Measurements from ENCODE around the gene ARL6IP5. TPM values are rescaled to one million over a fixed set of nuclear protein-coding genes. Genes with fewer than 3 reads are reported as not detected.
A peak's percentile ranks its signal among the peaks of the same experiment; 100 is the strongest.

Gene ARL6IP5
- total and polyA plus RNA-seq, 2 of the 13 experiments (the other 11 are each of a cell fraction or from before 2014, with no cell fraction given) = 23.7 to 29.6 TPM

DNA sequence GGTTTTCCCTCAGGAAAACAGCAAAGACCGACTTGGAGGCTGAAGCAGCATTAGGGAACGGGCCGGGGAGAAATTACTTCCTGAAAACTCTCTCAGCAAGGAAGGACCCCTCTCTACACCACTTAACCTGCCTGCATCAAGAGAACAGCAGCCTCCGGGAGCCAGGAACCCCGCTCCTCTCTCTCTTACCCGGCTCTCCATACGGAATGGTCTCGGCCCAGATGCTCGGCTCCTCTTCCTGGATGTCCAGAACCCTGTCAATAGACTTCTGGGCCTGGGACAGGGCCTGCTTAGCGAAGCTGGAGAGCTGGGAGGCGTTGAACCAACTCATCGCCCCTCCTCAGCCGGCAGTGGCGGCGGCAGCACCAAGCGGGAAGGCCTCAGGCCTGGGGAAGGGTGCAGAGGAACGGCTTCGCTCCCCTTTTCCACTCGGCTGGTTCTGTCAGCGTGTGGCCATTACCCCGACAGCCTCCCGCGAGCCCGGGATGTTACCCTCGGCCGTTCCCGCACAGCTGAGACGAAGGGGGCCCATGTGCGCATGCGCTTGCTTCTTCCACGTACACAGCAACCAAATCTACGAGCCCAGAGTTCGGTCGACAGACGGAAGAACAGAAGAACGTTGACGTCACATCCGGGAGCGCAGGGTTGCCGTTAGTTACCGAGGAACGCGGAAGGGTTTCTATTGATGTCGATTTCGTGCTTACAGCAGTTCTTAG, 32.8 kb upstream of the ARL6IP5 start, which contains the start of gene TMF1 (continued):
- TF ChIP-seq, protein P1, sequence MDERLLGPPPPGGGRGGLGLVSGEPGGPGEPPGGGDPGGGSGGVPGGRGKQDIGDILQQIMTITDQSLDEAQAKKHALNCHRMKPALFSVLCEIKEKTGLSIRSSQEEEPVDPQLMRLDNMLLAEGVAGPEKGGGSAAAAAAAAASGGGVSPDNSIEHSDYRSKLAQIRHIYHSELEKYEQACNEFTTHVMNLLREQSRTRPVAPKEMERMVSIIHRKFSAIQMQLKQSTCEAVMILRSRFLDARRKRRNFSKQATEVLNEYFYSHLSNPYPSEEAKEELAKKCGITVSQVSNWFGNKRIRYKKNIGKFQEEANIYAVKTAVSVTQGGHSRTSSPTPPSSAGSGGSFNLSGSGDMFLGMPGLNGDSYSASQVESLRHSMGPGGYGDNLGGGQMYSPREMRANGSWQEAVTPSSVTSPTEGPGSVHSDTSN (CRISPR knock-in tag; IDR thresholded peaks at IDR 0.05) = no peak
- TF ChIP-seq SALL2 (CRISPR knock-in tag; IDR thresholded peaks at IDR 0.05) (no peak), KDM3A (CRISPR knock-in tag; IDR thresholded peaks at IDR 0.05; ENCODE audit: low read depth) (no peak), HDAC2 (CRISPR knock-in tag; IDR thresholded peaks at IDR 0.05) (peak; percentile 53; the same call in 1 of the 2 replicates), ZNF562 (CRISPR knock-in tag; IDR thresholded peaks at IDR 0.05; ENCODE audit: borderline replicate concordance) (no peak), SKI (IDR thresholded peaks at IDR 0.05; ENCODE audit: partially characterized antibody) (no peak), FOXA1 (IDR thresholded peaks at IDR 0.05) (no peak), FOXA1 (CRISPR knock-in tag; IDR thresholded peaks at IDR 0.05) (0 out of 2 replicates have a peak, but pooled peaks have one; percentile 36), TARDBP (CRISPR knock-in tag; IDR thresholded peaks at IDR 0.05) (0 out of 2 replicates have a peak, but pooled peaks have one; percentile 7), GABPB1 (CRISPR knock-in tag; IDR thresholded peaks at IDR 0.05) (peak; percentile 93), JUND (CRISPR knock-in tag; IDR thresholded peaks at IDR 0.05) (0 out of 2 replicates have a peak, but pooled peaks have one; percentile 4), ZNF331 (CRISPR knock-in tag; IDR thresholded peaks at IDR 0.05) (peak; percentile 62; the same call in 1 of the 2 replicates), ZFP37 (CRISPR knock-in tag; IDR thresholded peaks at IDR 0.05; ENCODE audit: borderline replicate concordance) (no peak), ZBTB3 (CRISPR knock-in tag; IDR thresholded peaks at IDR 0.05; ENCODE audit: borderline replicate concordance, low read depth) (no peak), ZNF792 (CRISPR knock-in tag; IDR thresholded peaks at IDR 0.05) (peak; percentile 47; the same call in 1 of the 2 replicates), MTF2 (CRISPR knock-in tag; IDR thresholded peaks at IDR 0.05; ENCODE audit: borderline replicate concordance) (no peak)
- TF ChIP-seq, protein P2, sequence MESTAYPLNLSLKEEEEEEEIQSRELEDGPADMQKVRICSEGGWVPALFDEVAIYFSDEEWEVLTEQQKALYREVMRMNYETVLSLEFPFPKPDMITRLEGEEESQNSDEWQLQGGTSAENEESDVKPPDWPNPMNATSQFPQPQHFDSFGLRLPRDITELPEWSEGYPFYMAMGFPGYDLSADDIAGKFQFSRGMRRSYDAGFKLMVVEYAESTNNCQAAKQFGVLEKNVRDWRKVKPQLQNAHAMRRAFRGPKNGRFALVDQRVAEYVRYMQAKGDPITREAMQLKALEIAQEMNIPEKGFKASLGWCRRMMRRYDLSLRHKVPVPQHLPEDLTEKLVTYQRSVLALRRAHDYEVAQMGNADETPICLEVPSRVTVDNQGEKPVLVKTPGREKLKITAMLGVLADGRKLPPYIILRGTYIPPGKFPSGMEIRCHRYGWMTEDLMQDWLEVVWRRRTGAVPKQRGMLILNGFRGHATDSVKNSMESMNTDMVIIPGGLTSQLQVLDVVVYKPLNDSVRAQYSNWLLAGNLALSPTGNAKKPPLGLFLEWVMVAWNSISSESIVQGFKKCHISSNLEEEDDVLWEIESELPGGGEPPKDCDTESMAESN (CRISPR knock-in tag; conservative IDR thresholded peaks at IDR 0.05) = no peak; the same call in 1 of the 2 replicates
- TF ChIP-seq, protein P3, sequence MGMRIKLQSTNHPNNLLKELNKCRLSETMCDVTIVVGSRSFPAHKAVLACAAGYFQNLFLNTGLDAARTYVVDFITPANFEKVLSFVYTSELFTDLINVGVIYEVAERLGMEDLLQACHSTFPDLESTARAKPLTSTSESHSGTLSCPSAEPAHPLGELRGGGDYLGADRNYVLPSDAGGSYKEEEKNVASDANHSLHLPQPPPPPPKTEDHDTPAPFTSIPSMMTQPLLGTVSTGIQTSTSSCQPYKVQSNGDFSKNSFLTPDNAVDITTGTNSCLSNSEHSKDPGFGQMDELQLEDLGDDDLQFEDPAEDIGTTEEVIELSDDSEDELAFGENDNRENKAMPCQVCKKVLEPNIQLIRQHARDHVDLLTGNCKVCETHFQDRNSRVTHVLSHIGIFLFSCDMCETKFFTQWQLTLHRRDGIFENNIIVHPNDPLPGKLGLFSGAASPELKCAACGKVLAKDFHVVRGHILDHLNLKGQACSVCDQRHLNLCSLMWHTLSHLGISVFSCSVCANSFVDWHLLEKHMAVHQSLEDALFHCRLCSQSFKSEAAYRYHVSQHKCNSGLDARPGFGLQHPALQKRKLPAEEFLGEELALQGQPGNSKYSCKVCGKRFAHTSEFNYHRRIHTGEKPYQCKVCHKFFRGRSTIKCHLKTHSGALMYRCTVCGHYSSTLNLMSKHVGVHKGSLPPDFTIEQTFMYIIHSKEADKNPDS (CRISPR knock-in tag; IDR thresholded peaks at IDR 0.05) = no peak
- TF ChIP-seq, protein P4, sequence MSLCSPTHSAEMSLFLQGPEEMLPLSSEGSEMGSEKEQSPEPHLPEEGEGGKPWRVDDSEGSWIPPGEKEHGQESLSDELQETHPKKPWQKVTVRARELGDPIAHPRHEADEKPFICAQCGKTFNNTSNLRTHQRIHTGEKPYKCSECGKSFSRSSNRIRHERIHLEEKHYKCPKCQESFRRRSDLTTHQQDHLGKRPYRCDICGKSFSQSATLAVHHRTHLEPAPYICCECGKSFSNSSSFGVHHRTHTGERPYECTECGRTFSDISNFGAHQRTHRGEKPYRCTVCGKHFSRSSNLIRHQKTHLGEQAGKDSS (CRISPR knock-in tag; IDR thresholded peaks at IDR 0.05; ENCODE audit: borderline replicate concordance, low read depth) = no peak
- TF ChIP-seq, protein P5, sequence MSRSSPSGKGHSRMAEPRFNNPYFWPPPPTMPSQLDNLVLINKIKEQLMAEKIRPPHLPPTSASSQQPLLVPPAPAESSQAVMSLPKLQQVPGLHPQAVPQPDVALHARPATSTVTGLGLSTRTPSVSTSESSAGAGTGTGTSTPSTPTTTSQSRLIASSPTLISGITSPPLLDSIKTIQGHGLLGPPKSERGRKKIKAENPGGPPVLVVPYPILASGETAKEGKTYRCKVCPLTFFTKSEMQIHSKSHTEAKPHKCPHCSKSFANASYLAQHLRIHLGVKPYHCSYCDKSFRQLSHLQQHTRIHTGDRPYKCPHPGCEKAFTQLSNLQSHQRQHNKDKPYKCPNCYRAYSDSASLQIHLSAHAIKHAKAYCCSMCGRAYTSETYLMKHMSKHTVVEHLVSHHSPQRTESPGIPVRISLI (CRISPR knock-in tag; IDR thresholded peaks at IDR 0.05; ENCODE audit: borderline replicate concordance) = no peak
- TF ChIP-seq, protein P6, sequence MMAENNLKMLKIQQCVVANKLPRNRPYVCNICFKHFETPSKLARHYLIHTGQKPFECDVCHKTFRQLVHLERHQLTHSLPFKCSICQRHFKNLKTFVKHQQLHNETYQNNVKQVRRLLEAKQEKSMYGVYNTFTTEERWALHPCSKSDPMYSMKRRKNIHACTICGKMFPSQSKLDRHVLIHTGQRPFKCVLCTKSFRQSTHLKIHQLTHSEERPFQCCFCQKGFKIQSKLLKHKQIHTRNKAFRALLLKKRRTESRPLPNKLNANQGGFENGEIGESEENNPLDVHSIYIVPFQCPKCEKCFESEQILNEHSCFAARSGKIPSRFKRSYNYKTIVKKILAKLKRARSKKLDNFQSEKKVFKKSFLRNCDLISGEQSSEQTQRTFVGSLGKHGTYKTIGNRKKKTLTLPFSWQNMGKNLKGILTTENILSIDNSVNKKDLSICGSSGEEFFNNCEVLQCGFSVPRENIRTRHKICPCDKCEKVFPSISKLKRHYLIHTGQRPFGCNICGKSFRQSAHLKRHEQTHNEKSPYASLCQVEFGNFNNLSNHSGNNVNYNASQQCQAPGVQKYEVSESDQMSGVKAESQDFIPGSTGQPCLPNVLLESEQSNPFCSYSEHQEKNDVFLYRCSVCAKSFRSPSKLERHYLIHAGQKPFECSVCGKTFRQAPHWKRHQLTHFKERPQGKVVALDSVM (CRISPR knock-in tag; IDR thresholded peaks at IDR 0.05) = no peak

Data from HepG2 (cell line).